Keratinocyte (primary cell): Measurements from ENCODE around the gene LINGO1.

Source experiments
- EZH2 ChIP-seq: IDR thresholded peaks from one replicate; pipeline ENCODE4 v1.6.1; 2012; ENCODE audit warnings: inconsistent platforms, mild to moderate bottlenecking, low read length, moderate library complexity
- TF ChIP-seq, protein P1 (sequence below), 3 experiments: IDR thresholded peaks in 1 of 3; conservative IDR thresholded peaks in 1 of 3; optimal IDR thresholded peaks in 1 of 3; 2 replicates in 2 of 3; 3 replicates in 1 of 3; pipeline versions ENCODE3 to v1.5.1; 2011; ENCODE audit warnings: low read length in 3 of 3, mild to moderate bottlenecking in 3 of 3, moderate library complexity in 2 of 3, control low read depth in 1 of 3, inconsistent platforms in 1 of 3; ENCODE audit not compliant: insufficient read depth in 2 of 3; ENCODE audit errors: extremely low read depth in 1 of 3

- TF ChIP-seq, protein P1, sequence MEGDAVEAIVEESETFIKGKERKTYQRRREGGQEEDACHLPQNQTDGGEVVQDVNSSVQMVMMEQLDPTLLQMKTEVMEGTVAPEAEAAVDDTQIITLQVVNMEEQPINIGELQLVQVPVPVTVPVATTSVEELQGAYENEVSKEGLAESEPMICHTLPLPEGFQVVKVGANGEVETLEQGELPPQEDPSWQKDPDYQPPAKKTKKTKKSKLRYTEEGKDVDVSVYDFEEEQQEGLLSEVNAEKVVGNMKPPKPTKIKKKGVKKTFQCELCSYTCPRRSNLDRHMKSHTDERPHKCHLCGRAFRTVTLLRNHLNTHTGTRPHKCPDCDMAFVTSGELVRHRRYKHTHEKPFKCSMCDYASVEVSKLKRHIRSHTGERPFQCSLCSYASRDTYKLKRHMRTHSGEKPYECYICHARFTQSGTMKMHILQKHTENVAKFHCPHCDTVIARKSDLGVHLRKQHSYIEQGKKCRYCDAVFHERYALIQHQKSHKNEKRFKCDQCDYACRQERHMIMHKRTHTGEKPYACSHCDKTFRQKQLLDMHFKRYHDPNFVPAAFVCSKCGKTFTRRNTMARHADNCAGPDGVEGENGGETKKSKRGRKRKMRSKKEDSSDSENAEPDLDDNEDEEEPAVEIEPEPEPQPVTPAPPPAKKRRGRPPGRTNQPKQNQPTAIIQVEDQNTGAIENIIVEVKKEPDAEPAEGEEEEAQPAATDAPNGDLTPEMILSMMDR (optimal IDR thresholded peaks at IDR 0.05 in 1 of 3, IDR thresholded peaks at IDR 0.05 in 1 of 3, conservative IDR thresholded peaks at IDR 0.05 in 1 of 3; ENCODE audit: extremely low read depth in 1 of 3, insufficient read depth in 2 of 3, low read length in 3 of 3) = no peak
- TF ChIP-seq EZH2 = no peak
Measured at GRCh38 chr15:77572186-77572585, 60.5 kb downstream of the LINGO1 start.
